ENCODE results near the gene GALNTL6.

The GALNTL6 gene

GRCh38 chr4:172938870-172939269 is 1125.7 kb downstream of the GALNTL6 start:
- FAIRE-seq: no peak

GRCh38 chr4:172942840-172943239 is 1129.6 kb downstream of the GALNTL6 start:
- TF ChIP-seq, protein P1, sequence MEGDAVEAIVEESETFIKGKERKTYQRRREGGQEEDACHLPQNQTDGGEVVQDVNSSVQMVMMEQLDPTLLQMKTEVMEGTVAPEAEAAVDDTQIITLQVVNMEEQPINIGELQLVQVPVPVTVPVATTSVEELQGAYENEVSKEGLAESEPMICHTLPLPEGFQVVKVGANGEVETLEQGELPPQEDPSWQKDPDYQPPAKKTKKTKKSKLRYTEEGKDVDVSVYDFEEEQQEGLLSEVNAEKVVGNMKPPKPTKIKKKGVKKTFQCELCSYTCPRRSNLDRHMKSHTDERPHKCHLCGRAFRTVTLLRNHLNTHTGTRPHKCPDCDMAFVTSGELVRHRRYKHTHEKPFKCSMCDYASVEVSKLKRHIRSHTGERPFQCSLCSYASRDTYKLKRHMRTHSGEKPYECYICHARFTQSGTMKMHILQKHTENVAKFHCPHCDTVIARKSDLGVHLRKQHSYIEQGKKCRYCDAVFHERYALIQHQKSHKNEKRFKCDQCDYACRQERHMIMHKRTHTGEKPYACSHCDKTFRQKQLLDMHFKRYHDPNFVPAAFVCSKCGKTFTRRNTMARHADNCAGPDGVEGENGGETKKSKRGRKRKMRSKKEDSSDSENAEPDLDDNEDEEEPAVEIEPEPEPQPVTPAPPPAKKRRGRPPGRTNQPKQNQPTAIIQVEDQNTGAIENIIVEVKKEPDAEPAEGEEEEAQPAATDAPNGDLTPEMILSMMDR (IDR thresholded peaks at IDR 0.05; ENCODE audit: insufficient read depth, missing control alignments): no peak
- FAIRE-seq (no peak), DNase-seq (ENCODE audit: insufficient read length, low spot score) (no peak)

More at GRCh38 chr4:172938870-172939269, 1125.7 kb downstream of the GALNTL6 start:
- DNase-seq (ENCODE audit: insufficient read length, low spot score): no peak
- TF ChIP-seq, protein P1 (IDR thresholded peaks at IDR 0.05; ENCODE audit: insufficient read depth, missing control alignments): no peak

DNA sequence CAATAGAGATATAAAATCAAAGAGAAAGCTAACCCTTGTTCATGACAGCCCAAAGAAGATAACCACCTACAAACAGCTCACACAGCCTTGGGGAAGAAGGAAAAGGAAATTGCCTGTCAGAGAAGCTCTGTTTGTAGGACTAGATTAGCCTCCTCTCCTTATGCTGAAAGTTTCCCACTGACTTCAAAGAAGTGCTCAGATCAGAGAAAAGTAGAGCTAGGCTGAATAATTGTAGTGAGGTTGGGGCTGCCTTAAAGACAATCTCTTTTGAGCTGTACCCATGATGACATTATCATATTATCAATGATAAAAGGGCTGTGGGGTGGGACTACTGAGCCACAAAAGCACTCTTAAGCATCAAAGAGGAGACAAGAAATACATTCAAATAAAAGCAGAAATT is 1132.4 kb downstream of the GALNTL6 start:
- TF ChIP-seq, protein P1 (IDR thresholded peaks at IDR 0.05; ENCODE audit: insufficient read depth, missing control alignments): no peak
- DNase-seq (ENCODE audit: insufficient read length, low spot score): no peak
- FAIRE-seq: no peak

DNA sequence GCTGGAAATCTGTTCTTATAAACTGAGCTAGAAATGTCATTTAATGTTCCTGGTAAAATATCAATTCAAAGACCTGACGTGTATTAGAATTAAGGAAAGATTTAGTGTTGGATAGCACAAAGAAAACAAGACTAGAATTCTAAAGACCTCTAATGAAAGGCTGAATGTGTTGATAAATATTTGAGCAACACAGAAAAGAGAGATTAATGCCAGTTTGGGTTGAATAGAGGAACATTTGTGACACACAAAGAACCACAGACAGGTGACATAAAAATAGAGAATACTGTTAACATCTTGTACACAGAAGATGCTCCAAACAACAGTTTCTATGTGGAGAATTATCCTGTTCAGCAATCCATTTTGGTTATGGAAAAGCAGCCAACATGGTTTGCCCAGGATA is 1133.3 kb downstream of the GALNTL6 start:
- DNase-seq (ENCODE audit: insufficient read length, low spot score): no peak
- TF ChIP-seq, protein P1 (IDR thresholded peaks at IDR 0.05; ENCODE audit: insufficient read depth, missing control alignments): no peak
- no peak for FAIRE-seq

DNA sequence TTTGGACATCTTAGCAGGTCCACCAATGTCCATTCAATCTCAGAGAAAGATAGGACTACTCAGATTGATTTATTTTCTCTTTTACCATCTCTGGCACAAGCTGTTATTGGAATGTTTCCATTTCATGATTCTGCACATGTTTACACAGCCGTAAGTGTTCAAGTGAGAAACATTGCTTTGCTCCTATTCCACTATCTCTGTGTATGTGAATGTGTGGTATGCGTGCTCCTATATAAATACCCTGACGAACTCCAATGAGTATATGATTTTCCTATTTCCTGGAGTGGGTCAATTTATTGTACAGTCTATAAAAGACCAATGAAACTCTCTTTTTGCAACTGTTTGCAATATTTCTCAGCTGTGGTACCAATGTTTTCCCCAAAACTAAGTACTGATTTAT is 1134.4 kb downstream of the GALNTL6 start:
- TF ChIP-seq, protein P1 (IDR thresholded peaks at IDR 0.05; ENCODE audit: insufficient read depth, missing control alignments): no peak
- FAIRE-seq: no peak
- DNase-seq (ENCODE audit: insufficient read length, low spot score): no peak

GRCh38 chr4:172950990-172951389 is 1137.8 kb downstream of the GALNTL6 start:
- TF ChIP-seq, protein P1 (IDR thresholded peaks at IDR 0.05; ENCODE audit: insufficient read depth, missing control alignments): no peak
- DNase-seq (ENCODE audit: insufficient read length, low spot score) (no peak), FAIRE-seq (no peak)

DNA sequence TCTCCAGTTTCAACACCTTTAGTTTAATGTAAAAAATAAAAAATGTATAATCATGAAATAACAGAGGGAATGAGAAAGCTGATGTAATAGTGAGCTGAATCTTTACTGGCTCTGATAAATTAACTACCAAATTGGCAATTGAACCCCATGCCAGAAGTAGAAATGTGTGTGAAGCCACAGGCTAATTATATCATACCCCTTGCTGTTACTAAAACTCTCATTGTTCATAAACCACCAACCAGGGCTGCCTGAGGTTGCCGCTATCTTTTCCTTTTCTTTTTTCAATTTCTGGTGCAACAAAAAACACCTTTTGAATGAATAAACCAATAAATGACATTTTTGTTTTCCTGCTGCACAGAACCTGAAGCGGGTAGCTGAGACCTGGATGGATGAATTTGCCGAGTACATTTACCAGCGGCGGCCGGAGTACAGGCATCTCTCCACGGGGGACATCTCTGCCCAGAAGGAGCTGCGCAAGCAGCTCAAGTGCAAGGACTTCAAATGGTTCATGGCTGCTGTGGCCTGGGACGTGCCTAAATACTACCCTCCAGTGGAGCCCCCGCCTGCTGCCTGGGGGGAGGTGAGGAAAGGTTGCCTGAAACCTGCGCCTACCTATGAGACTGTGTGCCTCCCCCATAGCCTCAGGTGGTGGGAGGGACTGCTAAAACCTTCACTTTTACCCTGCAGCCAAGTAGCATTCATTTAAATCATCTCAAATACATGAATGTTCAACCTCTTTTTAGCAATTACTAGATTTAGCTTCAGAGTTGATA is 1138.7 kb downstream of the GALNTL6 start:
- no peak for DNase-seq (ENCODE audit: insufficient read length, low spot score)
- TF ChIP-seq, protein P1 (IDR thresholded peaks at IDR 0.05; ENCODE audit: insufficient read depth, missing control alignments): no peak
- FAIRE-seq: no peak

All from D721Med (cell line).